ENCODE results near the gene TAPBP. TPM values are rescaled to one million over a fixed set of nuclear protein-coding genes. Genes with fewer than 3 reads are reported as not detected.

Gene TAPBP
- total RNA-seq, 4 donors from 2014 or later: 71.2 to 91.8 (median 89.7) TPM

- H3K4me3 ChIP-seq: no peak overlapping the region
- peaks cover 3 to 81% (median 25%) of the 10 kb centered on the region in 3 donors for H3K36me3 ChIP-seq
- H3K27ac ChIP-seq: no peak overlapping the region
- no peak for TF ChIP-seq EP300 (IDR thresholded peaks at IDR 0.05)
- TF ChIP-seq, protein P1, sequence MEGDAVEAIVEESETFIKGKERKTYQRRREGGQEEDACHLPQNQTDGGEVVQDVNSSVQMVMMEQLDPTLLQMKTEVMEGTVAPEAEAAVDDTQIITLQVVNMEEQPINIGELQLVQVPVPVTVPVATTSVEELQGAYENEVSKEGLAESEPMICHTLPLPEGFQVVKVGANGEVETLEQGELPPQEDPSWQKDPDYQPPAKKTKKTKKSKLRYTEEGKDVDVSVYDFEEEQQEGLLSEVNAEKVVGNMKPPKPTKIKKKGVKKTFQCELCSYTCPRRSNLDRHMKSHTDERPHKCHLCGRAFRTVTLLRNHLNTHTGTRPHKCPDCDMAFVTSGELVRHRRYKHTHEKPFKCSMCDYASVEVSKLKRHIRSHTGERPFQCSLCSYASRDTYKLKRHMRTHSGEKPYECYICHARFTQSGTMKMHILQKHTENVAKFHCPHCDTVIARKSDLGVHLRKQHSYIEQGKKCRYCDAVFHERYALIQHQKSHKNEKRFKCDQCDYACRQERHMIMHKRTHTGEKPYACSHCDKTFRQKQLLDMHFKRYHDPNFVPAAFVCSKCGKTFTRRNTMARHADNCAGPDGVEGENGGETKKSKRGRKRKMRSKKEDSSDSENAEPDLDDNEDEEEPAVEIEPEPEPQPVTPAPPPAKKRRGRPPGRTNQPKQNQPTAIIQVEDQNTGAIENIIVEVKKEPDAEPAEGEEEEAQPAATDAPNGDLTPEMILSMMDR (IDR thresholded peaks at IDR 0.05): no peak
- TF ChIP-seq POLR2A (IDR thresholded peaks at IDR 0.05): no peak
- H3K4me1 ChIP-seq: peaks cover 0 to 50% (median 38%) of the 10 kb centered on the region in 4 donors
- H3K9me3 ChIP-seq: no peaks in the 10 kb centered on the region
- 80 to 82% methylated on average over 3 of the region's 3 CpGs for WGBS, 2 donors
- H3K27me3 ChIP-seq: no peaks in the 10 kb centered on the region
- no peak for DNase-seq (ENCODE audit: low spot score in 2 of 2)
Observed at GRCh38 chr6:33278810-33279209, 35.1 kb downstream of the TAPBP start.

GRCh38 chr6:33278392-33278741 lies 35.5 kb downstream of the TAPBP start:
- Histone ChIP-seq H3K27me3 (no peaks in the 10 kb centered on the region), H3K9me3 (no peaks in the 10 kb centered on the region), H3K4me3 (no peak overlapping the region), H3K27ac (peak overlapping the region in 3 of 4 donors; percentile 85 to 95 (median 89)), H3K4me1 (peaks cover 1 to 55% (median 42%) of the 10 kb centered on the region in 4 donors), H3K36me3 (peaks cover 0 to 81% (median 25%) of the 10 kb centered on the region in 3 donors)
- 70 to 72% methylated on average over 7 to 9 of the region's 9 CpGs for WGBS, 2 donors
- no peak for DNase-seq (ENCODE audit: low spot score in 2 of 2)
- TF ChIP-seq, protein P1 (IDR thresholded peaks at IDR 0.05): no peak
- no peak for TF ChIP-seq EP300 (IDR thresholded peaks at IDR 0.05)
- no peak for TF ChIP-seq POLR2A (IDR thresholded peaks at IDR 0.05)

GRCh38 chr6:33277663-33278391 lies 36.1 kb downstream of the TAPBP start:
- Histone ChIP-seq H3K36me3 (peaks cover 0 to 79% (median 25%) of the 10 kb centered on the region in 3 donors), H3K4me1 (peaks cover 3 to 60% (median 48%) of the 10 kb centered on the region in 4 donors), H3K27me3 (no peaks in the 10 kb centered on the region), H3K27ac (peak overlapping the region; percentile 54 to 95 (median 87)), H3K9me3 (no peaks in the 10 kb centered on the region), H3K4me3 (peak overlapping the region; percentile 39 to 95 (median 68))
- TF ChIP-seq POLR2A (IDR thresholded peaks at IDR 0.05) (no peak), EP300 (IDR thresholded peaks at IDR 0.05) (no peak)
- TF ChIP-seq, protein P1 (IDR thresholded peaks at IDR 0.05): no peak
- 37 to 38% methylated on average over 33 to 37 of the region's 39 CpGs for WGBS, 2 donors
- no peak for DNase-seq (ENCODE audit: low spot score in 2 of 2)

DNA sequence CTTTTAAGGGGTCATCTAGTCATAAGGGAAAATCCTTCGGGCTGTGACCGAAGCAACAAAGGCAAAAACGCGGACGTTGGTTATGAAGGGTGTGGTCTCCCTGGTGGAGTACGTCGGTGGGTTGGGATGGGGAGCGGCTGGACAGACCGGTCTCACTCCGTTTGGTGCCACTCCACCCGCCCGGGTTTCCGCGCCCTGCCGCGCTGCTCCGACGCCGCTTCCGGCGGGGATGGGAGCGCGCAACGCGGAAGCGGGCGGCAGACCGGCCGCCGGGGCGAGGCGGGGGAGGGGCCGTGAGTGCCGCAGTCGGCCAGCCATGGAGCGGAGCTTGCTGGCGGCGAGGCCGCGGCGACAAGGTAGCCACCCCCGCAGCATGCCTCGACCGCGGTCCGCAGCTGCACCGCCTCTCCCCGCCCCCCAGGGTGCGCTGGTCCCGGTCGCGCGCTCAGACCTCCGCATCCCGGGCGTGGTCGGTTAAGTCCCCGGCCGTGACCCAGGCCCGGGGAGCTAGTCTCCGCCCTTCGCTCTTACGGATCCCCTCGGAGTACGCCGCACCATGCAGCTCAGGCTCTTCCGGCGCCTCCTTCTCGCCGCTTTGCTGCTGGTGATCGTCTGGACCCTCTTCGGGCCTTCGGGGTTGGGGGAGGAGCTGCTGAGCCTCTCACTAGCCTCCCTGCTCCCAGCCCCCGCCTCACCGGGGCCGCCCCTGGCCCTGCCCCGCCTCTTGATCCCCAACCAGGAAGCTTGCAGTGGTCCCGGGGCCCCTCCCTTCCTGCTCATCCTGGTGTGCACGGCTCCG lies 36.8 kb downstream of the TAPBP start, which contains the start of gene B3GALT4:
TSS of gene B3GALT4 (plus strand) at position 260 of the 799 bp plus-strand sequence. CDS start at position 557, 297 bp downstream.
- peak in 1 of 2 donors; percentile 47 for TF ChIP-seq POLR2A (IDR thresholded peaks at IDR 0.05)
- peak in 1 of 2 donors; percentile 49 for TF ChIP-seq EP300 (IDR thresholded peaks at IDR 0.05)
- TF ChIP-seq, protein P1 (IDR thresholded peaks at IDR 0.05): peak; percentile 48 to 80 (median 63)
- WGBS, 2 donors: 0 to 1% methylated on average over 21 to 24 of the region's 80 CpGs
- peaks cover 3 to 67% (median 53%) of the 10 kb centered on the region in 4 donors for H3K4me1 ChIP-seq
- peaks cover 0 to 71% (median 25%) of the 10 kb centered on the region in 3 donors for H3K36me3 ChIP-seq
- no peaks in the 10 kb centered on the region for H3K27me3 ChIP-seq
- H3K4me3 ChIP-seq: peak within 1 kb of the TSS; percentile 39 to 95 (median 68)
- peak; percentile 48 to 59 for DNase-seq (ENCODE audit: low spot score in 2 of 2)
- H3K27ac ChIP-seq: peak within 1 kb of the TSS; percentile 54 to 95 (median 87)
- H3K9me3 ChIP-seq: no peaks in the 10 kb centered on the region

All from tibial nerve (tissue), 4 donors.